ENCODE measurements around the gene OR14C36. TPM values are rescaled to one million over a fixed set of nuclear protein-coding genes. Genes with fewer than 3 reads are reported as not detected.

Gene OR14C36
- total RNA-seq, 1 experiment from 2014 or later, result not detected

DNA sequence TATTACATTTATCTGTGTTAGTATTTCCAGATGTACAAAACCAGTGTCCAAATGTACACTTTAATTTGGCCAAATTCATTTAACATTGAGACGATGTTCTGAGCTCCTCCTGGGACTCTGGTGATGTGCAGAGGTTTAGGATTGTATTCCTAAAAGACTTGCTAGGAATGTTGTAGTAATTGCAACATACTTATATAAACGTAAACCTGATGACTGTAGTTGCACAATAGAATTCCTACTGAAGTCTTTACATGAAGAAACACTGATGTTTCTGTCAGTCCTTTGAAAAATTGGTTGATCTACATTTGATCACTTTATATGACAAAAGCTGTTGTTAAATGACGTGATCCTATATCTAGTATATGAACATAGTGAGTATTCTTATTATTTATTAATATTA, 5.1 kb upstream of the OR14C36 start:
- CTCF ChIA-PET, result interaction anchor here (0.7 kb wide), 1 partner anchor 183 kb away, joined by 3 read pairs; no protein-coding TSS in a partner anchor
- no peak for TF ChIP-seq EZH2 (IDR thresholded peaks at IDR 0.05; ENCODE audit: low read depth)
- TF ChIP-seq, protein P1, sequence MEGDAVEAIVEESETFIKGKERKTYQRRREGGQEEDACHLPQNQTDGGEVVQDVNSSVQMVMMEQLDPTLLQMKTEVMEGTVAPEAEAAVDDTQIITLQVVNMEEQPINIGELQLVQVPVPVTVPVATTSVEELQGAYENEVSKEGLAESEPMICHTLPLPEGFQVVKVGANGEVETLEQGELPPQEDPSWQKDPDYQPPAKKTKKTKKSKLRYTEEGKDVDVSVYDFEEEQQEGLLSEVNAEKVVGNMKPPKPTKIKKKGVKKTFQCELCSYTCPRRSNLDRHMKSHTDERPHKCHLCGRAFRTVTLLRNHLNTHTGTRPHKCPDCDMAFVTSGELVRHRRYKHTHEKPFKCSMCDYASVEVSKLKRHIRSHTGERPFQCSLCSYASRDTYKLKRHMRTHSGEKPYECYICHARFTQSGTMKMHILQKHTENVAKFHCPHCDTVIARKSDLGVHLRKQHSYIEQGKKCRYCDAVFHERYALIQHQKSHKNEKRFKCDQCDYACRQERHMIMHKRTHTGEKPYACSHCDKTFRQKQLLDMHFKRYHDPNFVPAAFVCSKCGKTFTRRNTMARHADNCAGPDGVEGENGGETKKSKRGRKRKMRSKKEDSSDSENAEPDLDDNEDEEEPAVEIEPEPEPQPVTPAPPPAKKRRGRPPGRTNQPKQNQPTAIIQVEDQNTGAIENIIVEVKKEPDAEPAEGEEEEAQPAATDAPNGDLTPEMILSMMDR (conservative IDR thresholded peaks at IDR 0.05), result no peak

DNA sequence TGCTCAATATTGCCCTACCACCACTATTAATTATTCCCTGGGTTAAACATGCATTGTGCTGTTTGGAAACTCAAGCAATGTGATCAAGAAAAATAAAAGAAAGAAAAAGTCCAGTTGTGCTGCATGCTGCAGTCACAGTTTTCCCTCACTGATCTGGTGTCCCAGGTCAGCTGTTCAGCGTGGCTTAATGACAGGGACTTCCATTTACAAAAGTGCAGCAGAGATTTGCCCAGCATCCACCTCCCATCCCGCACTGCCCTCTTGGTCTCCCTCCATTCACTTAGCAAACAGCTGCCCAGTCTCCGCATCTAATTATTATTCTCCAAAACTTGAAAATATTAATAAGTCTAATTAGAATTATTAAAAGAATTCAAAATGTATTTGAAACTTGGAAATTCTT, 10.8 kb downstream of the OR14C36 start:
- TF ChIP-seq, protein P1 (conservative IDR thresholded peaks at IDR 0.05), result no peak
- no peak for TF ChIP-seq EZH2 (IDR thresholded peaks at IDR 0.05; ENCODE audit: low read depth)
- no peak overlapping the region for H2AFZ ChIP-seq
- no peak overlapping the region for H3K27ac ChIP-seq
- H3F3A ChIP-seq (ENCODE audit: insufficient read depth, low read depth), result no peaks in the 10 kb centered on the region
- intact Hi-C loops (cut with micrococcal nuclease; ENCODE audit: unreplicated experiment), result no loop called here
- POLR2A ChIA-PET (ENCODE audit: unreplicated experiment), result no interaction called here
- no peaks in the 10 kb centered on the region for H3K27me3 ChIP-seq (ENCODE audit: insufficient read depth, low read depth)
- H3K36me3 ChIP-seq (ENCODE audit: low read depth), result no peaks in the 10 kb centered on the region
- DNase-seq, result no peak
- CTCF ChIA-PET, result no interaction called here
- no peaks in the 10 kb centered on the region for H3K79me2 ChIP-seq (ENCODE audit: low read depth)
- no TSS peak for BruUV-seq (replicated peaks)
- H3K9me2 ChIP-seq (ENCODE audit: insufficient read depth), result no peaks in the 10 kb centered on the region
- H3K4me3 ChIP-seq, result no peak overlapping the region
- H3K4me1 ChIP-seq (replicated peaks; ENCODE audit: insufficient read depth), result no peaks in the 10 kb centered on the region
- no peak overlapping the region for H3K4me2 ChIP-seq
- no peaks in the 10 kb centered on the region for H3K9me3 ChIP-seq (ENCODE audit: insufficient read depth, low read depth)
- H4K20me1 ChIP-seq (ENCODE audit: insufficient read depth), result no peaks in the 10 kb centered on the region

More for the DNA sequence above, 5.1 kb upstream of the OR14C36 start:
- Histone ChIP-seq H3K9me3 (ENCODE audit: insufficient read depth, low read depth) (no peaks in the 10 kb centered on the region), H3K4me2 (no peak overlapping the region), H3K4me3 (no peak overlapping the region), H3K36me3 (ENCODE audit: low read depth) (no peaks in the 10 kb centered on the region), H4K20me1 (ENCODE audit: insufficient read depth) (no peaks in the 10 kb centered on the region), H3K27ac (no peak overlapping the region), H3K9me2 (ENCODE audit: insufficient read depth) (no peaks in the 10 kb centered on the region), H3K79me2 (ENCODE audit: low read depth) (no peaks in the 10 kb centered on the region), H3F3A (ENCODE audit: insufficient read depth, low read depth) (no peaks in the 10 kb centered on the region), H3K4me1 (replicated peaks; ENCODE audit: insufficient read depth) (no peaks in the 10 kb centered on the region), H2AFZ (no peak overlapping the region), H3K27me3 (ENCODE audit: insufficient read depth, low read depth) (no peaks in the 10 kb centered on the region)
- intact Hi-C loops (cut with micrococcal nuclease; ENCODE audit: unreplicated experiment), result no loop called here
- POLR2A ChIA-PET (ENCODE audit: unreplicated experiment), result no interaction called here
- no peak for DNase-seq
- no TSS peak for BruUV-seq (replicated peaks)

DNA sequence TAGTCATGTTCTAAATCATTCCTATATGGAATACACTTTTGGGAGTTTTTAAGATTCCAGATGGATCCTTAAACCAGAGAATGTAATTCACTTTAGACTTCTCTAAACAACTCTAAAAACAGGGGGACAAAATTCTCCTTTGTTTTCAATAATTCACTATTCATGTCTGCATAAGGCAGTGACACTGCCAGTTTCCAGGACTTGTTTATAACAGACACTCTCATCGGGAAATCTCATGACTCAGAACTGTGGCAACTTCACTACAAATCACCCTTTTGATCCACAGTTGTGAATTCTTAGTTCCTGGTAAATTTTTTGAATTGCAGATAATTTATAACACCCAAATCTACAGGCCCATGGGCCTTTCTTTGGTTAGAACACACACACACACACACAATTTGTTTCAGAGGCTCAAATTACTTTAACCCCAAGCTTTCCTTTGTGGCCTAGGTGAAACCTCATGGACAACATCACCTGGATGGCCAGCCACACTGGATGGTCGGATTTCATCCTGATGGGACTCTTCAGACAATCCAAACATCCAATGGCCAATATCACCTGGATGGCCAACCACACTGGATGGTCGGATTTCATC, 12.6 kb downstream of the OR14C36 start, which contains the start of gene OR2T4:
Gene OR2T4 (plus strand): TSS at position 545 of the 595 bp plus-strand sequence. CDS start 0 bp downstream, at position 545.
- H3K9me2 ChIP-seq (ENCODE audit: insufficient read depth), result no peaks in the 10 kb centered on the region
- no peaks in the 10 kb centered on the region for H3F3A ChIP-seq (ENCODE audit: insufficient read depth, low read depth)
- intact Hi-C loops (cut with micrococcal nuclease; ENCODE audit: unreplicated experiment), result no loop called here
- H2AFZ ChIP-seq, result no peak within 1 kb of the TSS
- H4K20me1 ChIP-seq (ENCODE audit: insufficient read depth), result no peaks in the 10 kb centered on the region
- H3K36me3 ChIP-seq (ENCODE audit: low read depth), result no peaks in the 10 kb centered on the region
- TF ChIP-seq EZH2 (IDR thresholded peaks at IDR 0.05; ENCODE audit: low read depth), result no peak
- TF ChIP-seq, protein P1 (conservative IDR thresholded peaks at IDR 0.05), result no peak
- H3K27me3 ChIP-seq (ENCODE audit: insufficient read depth, low read depth), result no peaks in the 10 kb centered on the region
- no peak within 1 kb of the TSS for H3K27ac ChIP-seq
- no peak within 1 kb of the TSS for H3K4me3 ChIP-seq
- no peaks in the 10 kb centered on the region for H3K79me2 ChIP-seq (ENCODE audit: low read depth)
- no peaks in the 10 kb centered on the region for H3K9me3 ChIP-seq (ENCODE audit: insufficient read depth, low read depth)
- no TSS peak for BruUV-seq (replicated peaks)
- DNase-seq, result no peak
- H3K4me1 ChIP-seq (replicated peaks; ENCODE audit: insufficient read depth), result no peaks in the 10 kb centered on the region
- CTCF ChIA-PET, result no interaction called here
- POLR2A ChIA-PET (ENCODE audit: unreplicated experiment), result no interaction called here
- no peak within 1 kb of the TSS for H3K4me2 ChIP-seq
